Panc1 (cell line): Measurements from ENCODE around the gene SLC25A22.

Source experiments
- POLR2AphosphoS5 ChIP-seq: IDR thresholded peaks from 2 replicates; pipeline ENCODE4 v1.6.1; 2012; ENCODE audit warnings: mild to moderate bottlenecking, low read depth, low read length, moderate library complexity
- SIN3A ChIP-seq: IDR thresholded peaks from 2 replicates; pipeline ENCODE4 v1.6.1; 2012; ENCODE audit warnings: low read depth, mild to moderate bottlenecking, low read length, moderate library complexity, borderline replicate concordance; ENCODE audit not compliant: insufficient read depth
- TF ChIP-seq, protein P1 (sequence below): fragments of 450-650 bp; IDR thresholded peaks from 2 replicates; pipeline ENCODE4 v1.5.1; 2017; ENCODE audit warnings: mild to moderate bottlenecking

DNA sequence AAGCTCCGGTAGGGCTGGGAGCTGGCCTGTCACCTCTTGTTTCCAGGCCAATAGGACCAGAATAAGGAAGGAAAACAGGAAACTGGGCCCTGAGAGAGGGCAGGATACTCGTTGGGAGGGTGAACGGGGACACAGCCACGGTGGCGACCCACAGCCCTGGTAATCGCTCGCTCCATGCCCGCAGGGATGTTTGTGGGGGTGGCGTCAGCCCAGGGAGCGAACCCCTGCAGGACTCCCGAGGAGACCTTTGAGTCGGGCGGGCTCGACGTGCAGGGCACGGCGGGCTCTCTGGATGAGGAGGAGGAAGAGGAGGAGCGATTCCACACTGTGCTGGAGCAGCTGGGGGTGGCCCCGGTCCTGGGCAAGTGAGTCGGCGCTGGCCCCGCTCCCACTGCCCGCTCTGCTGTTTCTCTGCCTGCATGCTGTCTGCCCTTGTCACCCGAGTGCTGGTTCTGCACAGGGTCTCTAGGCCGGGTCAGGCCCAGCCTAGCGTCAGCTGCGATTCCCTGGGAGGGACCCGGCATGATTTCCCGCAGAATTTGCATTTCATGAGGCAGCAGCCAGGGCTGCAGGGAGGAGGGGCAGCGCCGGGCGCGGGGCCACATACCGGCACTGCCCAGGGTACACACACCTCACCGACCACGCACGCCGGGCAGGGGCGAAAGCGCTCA, 31.2 kb upstream of the SLC25A22 start:
- TF ChIP-seq, protein P1, sequence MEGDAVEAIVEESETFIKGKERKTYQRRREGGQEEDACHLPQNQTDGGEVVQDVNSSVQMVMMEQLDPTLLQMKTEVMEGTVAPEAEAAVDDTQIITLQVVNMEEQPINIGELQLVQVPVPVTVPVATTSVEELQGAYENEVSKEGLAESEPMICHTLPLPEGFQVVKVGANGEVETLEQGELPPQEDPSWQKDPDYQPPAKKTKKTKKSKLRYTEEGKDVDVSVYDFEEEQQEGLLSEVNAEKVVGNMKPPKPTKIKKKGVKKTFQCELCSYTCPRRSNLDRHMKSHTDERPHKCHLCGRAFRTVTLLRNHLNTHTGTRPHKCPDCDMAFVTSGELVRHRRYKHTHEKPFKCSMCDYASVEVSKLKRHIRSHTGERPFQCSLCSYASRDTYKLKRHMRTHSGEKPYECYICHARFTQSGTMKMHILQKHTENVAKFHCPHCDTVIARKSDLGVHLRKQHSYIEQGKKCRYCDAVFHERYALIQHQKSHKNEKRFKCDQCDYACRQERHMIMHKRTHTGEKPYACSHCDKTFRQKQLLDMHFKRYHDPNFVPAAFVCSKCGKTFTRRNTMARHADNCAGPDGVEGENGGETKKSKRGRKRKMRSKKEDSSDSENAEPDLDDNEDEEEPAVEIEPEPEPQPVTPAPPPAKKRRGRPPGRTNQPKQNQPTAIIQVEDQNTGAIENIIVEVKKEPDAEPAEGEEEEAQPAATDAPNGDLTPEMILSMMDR: no peak
- TF ChIP-seq POLR2AphosphoS5 (no peak; the same call in 1 of the 2 replicates), SIN3A (0 out of 2 replicates have a peak, but pooled peaks have one; percentile 48)
